ENCODE data around the gene CD69.

DNA sequence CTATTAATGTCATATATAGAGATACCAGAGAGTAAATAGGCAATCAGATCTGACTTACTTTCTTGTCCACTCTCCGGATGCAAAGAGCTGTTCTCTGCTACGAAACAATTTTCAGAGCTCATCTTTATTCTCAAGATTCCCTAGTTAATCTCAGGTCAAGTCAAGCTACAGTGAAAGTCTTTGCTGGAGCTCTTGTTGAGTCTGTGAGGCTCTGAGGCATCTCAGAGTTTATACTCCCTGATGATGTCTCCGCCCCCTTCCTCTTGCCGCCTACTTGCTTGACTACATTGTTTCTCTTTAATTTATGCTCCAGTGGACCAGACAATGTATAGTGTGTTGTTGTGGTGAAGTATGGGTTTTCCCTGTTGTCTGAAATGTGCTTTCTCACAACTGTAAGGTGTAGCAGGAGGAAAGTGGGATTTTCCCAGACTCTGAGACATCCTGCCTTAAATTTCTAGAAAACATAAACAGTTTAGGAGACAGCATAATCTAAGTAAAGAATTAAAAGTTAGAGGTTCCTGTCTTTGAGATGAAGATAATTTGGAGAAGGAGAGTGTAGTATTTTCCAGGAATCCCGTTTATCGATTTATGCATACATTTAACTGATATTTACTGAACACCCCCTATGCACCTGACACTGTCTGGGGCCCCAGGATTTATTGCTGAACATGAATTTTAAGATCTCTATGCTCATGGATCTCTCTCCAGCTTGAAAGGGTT lies at the start of gene CD69:
- TF ChIP-seq POLR2A (IDR thresholded peaks at IDR 0.05; ENCODE audit: low read length) (peak; percentile 98), GATA1 (IDR thresholded peaks at IDR 0.05; ENCODE audit: low read depth, low read length) (no peak)

All from erythroblast (primary cell).